H1 (cell line): ENCODE measurements around the gene S100PBP. TPM values are rescaled to one million over a fixed set of nuclear protein-coding genes. Genes with fewer than 3 reads are reported as not detected.
A peak's percentile ranks its signal among the peaks of the same experiment; 100 is the strongest.

Experiments used
- CTCF ChIA-PET: fragments of 300-600 bp; sonication (Branson Sonifier 250); formaldehyde crosslinking; loops from one replicate; lab custom pipeline; 2021; ENCODE audit not compliant: partially characterized antibody; lab: Charles Lee
- POLR2A ChIA-PET: fragments of 300-600 bp; sonication (Branson Sonifier 250); formaldehyde crosslinking; loops from one replicate; lab custom pipeline; 2021; ENCODE audit warnings: inconsistent platforms; ENCODE audit not compliant: partially characterized antibody; lab: Charles Lee
- DNase-seq, 2 experiments: peaks; one replicate each; pipeline versions ENCODE4 v3.0.0 to v3.0.0-alpha.2; 2010 to 2022; ENCODE audit warnings: low spot score in 2 of 2, low read depth in 1 of 2, mixed read lengths in 1 of 2
- FAIRE-seq: peaks from 2 replicates; lab custom pipeline; 2011; peaks lifted over from hg19 to GRCh38; lab: Jason Lieb, UNC
- H2AFZ ChIP-seq: 2 replicates; pipeline ENCODE4 v1.8.1; 2012; ENCODE audit warnings: low read length, inconsistent platforms
- H2AK5ac ChIP-seq: 2 replicates; pipeline ENCODE4 v1.6.1; 2013; ENCODE audit warnings: low read depth, low read length
- H2BK120ac ChIP-seq: replicated peaks from 2 replicates; pipeline ENCODE3; 2013; ENCODE audit warnings: low read depth, low read length, inconsistent platforms
- H2BK12ac ChIP-seq: 2 replicates; pipeline ENCODE4 v1.6.1; 2013; ENCODE audit warnings: low read depth, low read length
- H2BK15ac ChIP-seq: 2 replicates; pipeline ENCODE4 v1.6.1; 2013; ENCODE audit warnings: low read length
- H2BK20ac ChIP-seq: 2 replicates; pipeline ENCODE4 v1.6.1; 2013; ENCODE audit warnings: low read length
- H2BK5ac ChIP-seq: 2 replicates; pipeline ENCODE4 v1.6.1; 2013; ENCODE audit warnings: low read depth, low read length
- H3K14ac ChIP-seq: 2 replicates; pipeline ENCODE4 v1.6.1; 2013; ENCODE audit warnings: inconsistent platforms; ENCODE audit not compliant: insufficient read length
- H3K18ac ChIP-seq: 2 replicates; pipeline ENCODE4 v1.6.1; 2013; ENCODE audit warnings: low read length; ENCODE audit errors: extremely low read depth
- H3K23ac ChIP-seq: 2 replicates; pipeline ENCODE4 v1.6.1; 2013; ENCODE audit warnings: inconsistent platforms; ENCODE audit not compliant: insufficient read length
- H3K23me2 ChIP-seq: 2 replicates; pipeline ENCODE4 v1.6.1; 2013; ENCODE audit warnings: low read depth, low read length
- H3K27ac ChIP-seq: 2 replicates; pipeline ENCODE4 v1.6.1; 2011; ENCODE audit warnings: low read depth, low read length, inconsistent platforms
- H3K27me3 ChIP-seq, 4 experiments: replicated peaks in 1 of 4; 1 replicate in 1 of 4; 2 replicates in 3 of 4; pipeline versions ENCODE4 v1.6.1 to v1.8.1; 2011 to 2013; ENCODE audit warnings: low read length in 3 of 4, mild to moderate bottlenecking in 3 of 4, inconsistent platforms in 2 of 4, mixed read lengths in 2 of 4, moderate library complexity in 1 of 4; ENCODE audit not compliant: control insufficient read depth in 3 of 4, insufficient read depth in 3 of 4; ENCODE audit errors: extremely low read depth in 1 of 4
- H3K36me3 ChIP-seq, 4 experiments: 2 replicates each; pipeline versions ENCODE4 v1.6.1 to v1.8.1; 2011 to 2013; ENCODE audit warnings: mild to moderate bottlenecking in 4 of 4, low read length in 3 of 4, moderate library complexity in 2 of 4, control low read depth in 1 of 4, inconsistent platforms in 1 of 4; ENCODE audit not compliant: insufficient read depth in 4 of 4, control insufficient read depth in 2 of 4
- H3K4ac ChIP-seq: replicated peaks from 2 replicates; pipeline ENCODE3; 2013; ENCODE audit warnings: low read length, low read depth, mixed read lengths, inconsistent platforms; ENCODE audit not compliant: insufficient read length
- H3K4me1 ChIP-seq, 4 experiments: replicated peaks in 1 of 4; 1 replicate in 1 of 4; 2 replicates in 3 of 4; pipeline versions ENCODE4 v1.6.1 to v1.8.1; 2011 to 2013; ENCODE audit warnings: low read length in 3 of 4, inconsistent platforms in 2 of 4, mixed read lengths in 1 of 4; ENCODE audit not compliant: insufficient read depth in 4 of 4, control insufficient read depth in 3 of 4
- H3K4me2 ChIP-seq, 2 experiments: 2 replicates each; pipeline versions ENCODE4 v1.6.1 to v1.8.1; 2011 to 2013; ENCODE audit warnings: low read depth in 2 of 2, low read length in 2 of 2, control low read depth in 1 of 2, inconsistent platforms in 1 of 2, mild to moderate bottlenecking in 1 of 2; ENCODE audit not compliant: insufficient read depth in 1 of 2
- H3K4me3 ChIP-seq, 4 experiments: fragments of 200-600, 300-600 bp in 1 of 4; sonication (generic), shearing (Covaris generic), sonication (Bioruptor Twin) in 1 of 4; 2 replicates each; pipeline versions ENCODE4 v1.5.1 to v1.8.1; 2011 to 2016; ENCODE audit warnings: low read length in 4 of 4, low read depth in 3 of 4, control low read depth in 2 of 4, inconsistent platforms in 2 of 4, mild to moderate bottlenecking in 2 of 4, mixed read lengths in 1 of 4, moderate library complexity in 1 of 4; ENCODE audit not compliant: insufficient read depth in 2 of 4; ENCODE audit errors: extremely low read depth in 1 of 4
- H3K56ac ChIP-seq: replicated peaks from 2 replicates; pipeline ENCODE3; 2013; ENCODE audit warnings: low read depth, mild to moderate bottlenecking, mixed read lengths, low read length, inconsistent platforms; ENCODE audit not compliant: insufficient read length
- H3K79me1 ChIP-seq: 2 replicates; pipeline ENCODE4 v1.6.1; 2013; ENCODE audit warnings: low read depth, low read length, control low read depth
- H3K79me2 ChIP-seq, 2 experiments: 2 replicates each; pipeline versions ENCODE4 v1.6.1 to v1.8.1; 2012 to 2013; ENCODE audit warnings: low read length in 2 of 2, mild to moderate bottlenecking in 2 of 2, inconsistent platforms in 1 of 2; ENCODE audit not compliant: insufficient read depth in 2 of 2, control insufficient read depth in 1 of 2
- H3K9ac ChIP-seq, 4 experiments: replicated peaks in 1 of 4; 1 replicate in 1 of 4; 2 replicates in 3 of 4; pipeline versions ENCODE4 v1.6.1 to v1.8.1; 2011 to 2013; ENCODE audit warnings: low read depth in 3 of 4, low read length in 3 of 4, control low read depth in 2 of 4, mild to moderate bottlenecking in 2 of 4, moderate library complexity in 2 of 4, inconsistent platforms in 1 of 4; ENCODE audit errors: extremely low read depth in 1 of 4
- H3K9me3 ChIP-seq, 2 experiments: 2 replicates each; pipeline versions ENCODE4 v1.6.1 to v1.8.1; 2012 to 2013; ENCODE audit warnings: mild to moderate bottlenecking in 2 of 2, moderate library complexity in 2 of 2, control low read depth in 1 of 2, inconsistent platforms in 1 of 2, low read depth in 1 of 2, low read length in 1 of 2, mixed read lengths in 1 of 2; ENCODE audit not compliant: insufficient read depth in 2 of 2
- H4K20me1 ChIP-seq, 2 experiments: replicated peaks in 1 of 2; 2 replicates each; pipeline versions ENCODE3 to v1.8.1; 2011 to 2013; ENCODE audit warnings: inconsistent platforms in 2 of 2, low read length in 2 of 2, mild to moderate bottlenecking in 1 of 2; ENCODE audit not compliant: insufficient read depth in 2 of 2, control insufficient read depth in 1 of 2
- H4K5ac ChIP-seq: 2 replicates; pipeline ENCODE4 v1.6.1; 2013; ENCODE audit warnings: low read length, low read depth, mixed read lengths, inconsistent platforms; ENCODE audit not compliant: insufficient read length
- H4K8ac ChIP-seq: 2 replicates; pipeline ENCODE4 v1.8.0; 2013; ENCODE audit warnings: mild to moderate bottlenecking, moderate library complexity, low read length, inconsistent platforms; ENCODE audit not compliant: insufficient read depth; ENCODE audit errors: extremely low read depth
- H4K91ac ChIP-seq: replicated peaks from 2 replicates; pipeline ENCODE3; 2013; ENCODE audit warnings: low read length, mixed read lengths, inconsistent platforms; ENCODE audit not compliant: insufficient read length
- ASH2L ChIP-seq: fragments of 200-600, 300-600 bp; sonication (generic); IDR thresholded peaks from one replicate; pipeline ENCODE4 v1.7.1; 2017; ENCODE audit warnings: low read length
- GABPA ChIP-seq: IDR thresholded peaks from 2 replicates; pipeline ENCODE4 v1.6.1; 2011; ENCODE audit warnings: mild to moderate bottlenecking, low read length, moderate library complexity, borderline replicate concordance; ENCODE audit not compliant: insufficient read depth
- HDAC2 ChIP-seq, 2 experiments: fragments of 300-600 bp in 1 of 2; sonication (generic) in 1 of 2; IDR thresholded peaks; 2 replicates each; pipeline ENCODE4 v1.6.1; 2011 to 2012; ENCODE audit warnings: low read depth in 2 of 2, low read length in 2 of 2, mild to moderate bottlenecking in 2 of 2, moderate library complexity in 2 of 2, borderline replicate concordance in 1 of 2, inconsistent platforms in 1 of 2
- KDM1A ChIP-seq: fragments of 200-600, 300-600 bp; sonication (generic); IDR thresholded peaks from 2 replicates; pipeline ENCODE4 v1.7.1; 2016; ENCODE audit warnings: mild to moderate bottlenecking, low read length, borderline replicate concordance
- RFX5 ChIP-seq: IDR thresholded peaks from 2 replicates; pipeline ENCODE4 v1.6.1; 2011; ENCODE audit warnings: low read depth, low read length, improper control_type of control experiment, borderline replicate concordance
- SUZ12 ChIP-seq: fragments of 200-600 bp; sonication (generic); IDR thresholded peaks from 2 replicates; pipeline ENCODE4 v1.6.1; 2012; ENCODE audit warnings: mild to moderate bottlenecking, inconsistent platforms, low read length, moderate library complexity, mixed read lengths
- YY1 ChIP-seq: IDR thresholded peaks from 2 replicates; pipeline ENCODE4 v1.6.1; 2011; ENCODE audit warnings: low read depth, mild to moderate bottlenecking, low read length
- WGBS, 2 experiments: shearing (Covaris generic) in 1 of 2; methylation state at CpG; one replicate each; pipeline versions ENCODE4 v1.1.6 to v1.1.7; 2013 to 2015; ENCODE audit warnings: low lambda C conversion rate in 2 of 2, mixed read lengths in 2 of 2, inconsistent platforms in 1 of 2, low coverage in 1 of 2, missing lambda C conversion rate in 1 of 2; ENCODE audit not compliant: insufficient replicate concordance in 2 of 2, insufficient coverage in 1 of 2, insufficient read length in 1 of 2; ENCODE audit errors: extremely low coverage in 1 of 2, missing lambda C conversion rate in 1 of 2; 5-methylcytosine and 5-hydroxymethylcytosine counted together
- polyA plus RNA-seq, 7 experiments: library from polyadenylated mRNA; depleted of rRNA in 3 of 7; stranded (reverse) in 5 of 7; unstranded in 2 of 7; fragments of >200 nt in 5 of 7; fragments of 200-250 nt in 2 of 7; gene quantifications; 1 replicate in 5 of 7; 2 replicates in 1 of 7; 4 replicates in 1 of 7; pipeline versions ENCODE4 v1.2.1 to v1.2.3, GENCODE V29; 2011 to 2013; ENCODE audit warnings: missing spikeins in 2 of 7, mixed read lengths in 2 of 7
- total RNA-seq: library from RNA; stranded (reverse); fragmentation: NEBNext Ultra II Directional; extraction: Animal tissue kit (Norgen Biotek cat#: 25700); gene quantifications from 2 replicates; pipeline ENCODE4 v1.2.1, GENCODE V29; 2021

The S100PBP gene
- total and polyA plus RNA-seq, 2 of the 8 experiments (the other 6 are each of a cell fraction or from before 2014, with no cell fraction given), result 43.8 to 68.3 TPM

- Histone ChIP-seq H3K4me1 (peaks cover 6 to 30% (median 15%) of the 10 kb centered on the region in 4 experiments), H4K8ac (no peak overlapping the region), H2AK5ac (no peak overlapping the region; the same call in 1 of the 2 replicates), H4K91ac (peak overlapping the region; percentile 76), H4K5ac (no peak overlapping the region), H2BK5ac (peak overlapping the region; percentile 84; the same call in 1 of the 2 replicates), H3K18ac (peak overlapping the region; percentile 87; the same call in 1 of the 2 replicates), H3K9me3 (no peaks in the 10 kb centered on the region), H3K36me3 (no peaks in the 10 kb centered on the region), H3K9ac (no peak overlapping the region), H3K4me3 (peak overlapping the region in 1 of 4 experiments; percentile 25; a peak in 1 of 8 replicates), H3K4ac (peak overlapping the region; percentile 44), H2BK120ac (peak overlapping the region; percentile 33), H3K23ac (no peak overlapping the region), H2BK12ac (peak overlapping the region; percentile 84; the same call in 1 of the 2 replicates), H3K23me2 (no peaks in the 10 kb centered on the region), H3K14ac (no peak overlapping the region), H3K4me2 (peak overlapping the region; percentile 0 to 39), H3K56ac (no peak overlapping the region), H2BK20ac (peak overlapping the region; percentile 80), H3K27ac (no peak overlapping the region), H3K27me3 (peaks cover 0 to 7% (median 7%) of the 10 kb centered on the region in 4 experiments; a peak in 6 of 7 replicates), H3K79me2 (no peaks in the 10 kb centered on the region), H3K79me1 (no peaks in the 10 kb centered on the region), H4K20me1 (peaks cover 0 to 3% of the 10 kb centered on the region in 2 experiments), H2BK15ac (peak overlapping the region; percentile 97), H2AFZ (no peak overlapping the region)
- ChIA-PET CTCF (interaction anchor here (0.6 to 19.0 kb wide), 30 partner anchors 11 to 1301 kb away, joined by 3 to 382 read pairs (median 4); partner anchors contain the start of gene HPCA), POLR2A (interaction anchor here (0.5 to 4.0 kb wide), 6 partner anchors 14 to 307 kb away, joined by 3 to 19 read pairs (median 4); partner anchors contain the start of genes S100PBP and YARS1)
- whole genome bisulfite sequencing, 2 experiments, result 43% methylated on average over 16 of the region's 16 CpGs; no CpG with 5 or more reads in 1 of the 2 experiments
- peak in 1 of 2 experiments; percentile 89 for DNase-seq
- FAIRE-seq, result no peak
- TF ChIP-seq KDM1A, result peak; percentile 67; the same call in 1 of the 2 replicates
- no peak for TF ChIP-seq ASH2L
- peak; percentile 66; the same call in 1 of the 2 replicates for TF ChIP-seq YY1
- TF ChIP-seq RFX5, result no peak
- TF ChIP-seq SUZ12, result peak; percentile 40; the same call in 1 of the 2 replicates
- peak; percentile 20; the same call in 1 of the 2 replicates for TF ChIP-seq GABPA
- peak in 1 of 2 experiments; percentile 70; a peak in 1 of 4 replicates for TF ChIP-seq HDAC2 (IDR thresholded peaks at IDR 0.05; ENCODE audit: borderline replicate concordance in 1 of 2, low read depth in 2 of 2, low read length in 2 of 2)
Measured at GRCh38 chr1:32876341-32877210, 59.1 kb downstream of the S100PBP start.
